Activated naive CD8-positive, alpha-beta T cell treated with anti-CD3 and anti-CD28 coated beads, Interleukin-2, amount 50 U/mL, for 24 hours (primary cell): ENCODE results near the gene AKNA.

Experiments
- ATAC-seq: fragments of 150-1000 bp; cut with Tn5 transposase; one replicate; pipeline ENCODE4 v1.10.0; 2021
- DNase-seq: peaks from one replicate; pipeline ENCODE4 v3.0.0; 2021
- H3K27ac Mint-ChIP-seq: one replicate; pipeline ENCODE4 v1.8.0; 2021; ENCODE audit warnings: mild to moderate bottlenecking, mixed read lengths
- H3K27me3 Mint-ChIP-seq: one replicate; pipeline ENCODE4 v1.8.0; 2021; ENCODE audit warnings: mixed read lengths
- H3K36me3 Mint-ChIP-seq: one replicate; pipeline ENCODE4 v1.8.0; 2021; ENCODE audit warnings: low read depth, mixed read lengths
- H3K4me1 Mint-ChIP-seq: one replicate; pipeline ENCODE4 v1.8.0; 2021; ENCODE audit warnings: mixed read lengths
- H3K4me3 Mint-ChIP-seq: one replicate; pipeline ENCODE4 v1.8.0; 2021; ENCODE audit warnings: mild to moderate bottlenecking, moderate library complexity, mixed read lengths
- H3K9me3 Mint-ChIP-seq: one replicate; pipeline ENCODE4 v1.8.0; 2021; ENCODE audit warnings: mixed read lengths

Gene AKNA

DNA sequence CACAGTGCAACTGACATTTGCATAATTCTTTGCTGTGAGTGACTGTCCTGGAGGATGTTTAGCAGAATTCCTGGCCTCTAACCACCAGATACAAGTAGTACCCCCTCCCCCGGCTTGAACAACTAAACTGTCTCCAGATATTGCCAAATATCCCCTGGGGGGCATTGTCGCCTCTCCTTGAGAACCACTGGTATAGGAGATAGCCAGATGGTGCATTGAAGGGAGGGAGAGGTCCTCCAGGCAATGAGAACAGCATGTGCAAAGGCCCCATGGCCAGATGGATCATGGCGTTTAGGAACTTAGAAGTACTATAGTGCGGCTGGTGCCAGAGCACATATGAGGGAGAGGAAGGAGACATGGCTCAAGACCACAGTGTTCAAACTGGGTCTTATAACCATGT lies 83.8 kb downstream of the AKNA start:
- H3K4me1 Mint-ChIP-seq, result peaks cover 2% of the 10 kb centered on the region
- no peak for DNase-seq
- H3K9me3 Mint-ChIP-seq, result no peaks in the 10 kb centered on the region
- H3K27ac Mint-ChIP-seq, result no peak overlapping the region
- H3K4me3 Mint-ChIP-seq, result no peak overlapping the region
- no peaks in the 10 kb centered on the region for H3K27me3 Mint-ChIP-seq
- ATAC-seq, result no peak
- no peaks in the 10 kb centered on the region for H3K36me3 Mint-ChIP-seq

DNA sequence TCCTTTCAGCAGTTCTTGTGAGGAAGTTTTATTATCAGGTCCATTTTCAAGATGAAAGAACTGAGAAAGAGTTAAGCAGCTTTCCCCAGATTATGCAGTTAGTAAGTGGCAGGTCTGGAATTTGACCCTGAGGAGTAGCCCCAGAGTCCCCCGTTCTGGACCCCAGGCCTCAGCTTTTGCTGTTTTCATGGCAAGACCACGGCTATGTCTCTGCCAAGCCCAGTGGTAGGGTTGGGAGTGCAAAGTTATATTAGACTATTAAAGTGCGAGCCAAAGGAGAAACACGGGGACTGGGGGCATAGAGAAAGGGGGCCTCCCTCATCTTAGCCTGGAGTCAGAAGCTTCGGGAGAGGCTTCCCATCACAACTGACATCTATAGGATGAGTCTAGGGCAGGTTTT lies 84.2 kb downstream of the AKNA start:
- DNase-seq, result no peak
- Mint-ChIP-seq H3K27me3 (peaks cover 1% of the 10 kb centered on the region), H3K36me3 (no peaks in the 10 kb centered on the region), H3K4me3 (no peak overlapping the region), H3K4me1 (peaks cover 2% of the 10 kb centered on the region), H3K9me3 (no peaks in the 10 kb centered on the region), H3K27ac (no peak overlapping the region)
- no peak for ATAC-seq

DNA sequence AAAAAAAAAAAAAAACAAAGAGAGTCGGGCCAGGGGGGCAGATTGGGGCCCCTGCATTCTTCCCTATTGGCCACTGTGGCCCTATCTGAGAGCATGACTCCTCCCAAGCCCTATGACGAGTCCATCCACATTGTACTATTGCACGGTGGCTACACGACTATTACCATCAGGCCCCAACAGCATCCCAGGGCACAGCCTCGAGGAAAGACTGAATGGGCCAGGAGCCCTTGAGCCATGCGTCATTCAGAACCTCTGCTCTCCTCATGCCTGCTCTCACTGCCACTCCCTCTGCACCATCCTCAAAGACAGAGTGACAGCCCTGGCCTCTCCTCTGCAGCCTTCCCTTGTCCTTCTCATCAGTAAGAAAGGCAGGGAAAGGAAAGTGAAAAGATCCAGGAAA lies 85.1 kb downstream of the AKNA start:
- Mint-ChIP-seq H3K4me3 (no peak overlapping the region), H3K4me1 (peaks cover 2% of the 10 kb centered on the region), H3K27me3 (peaks cover 1% of the 10 kb centered on the region), H3K36me3 (no peaks in the 10 kb centered on the region), H3K9me3 (no peaks in the 10 kb centered on the region), H3K27ac (no peak overlapping the region)
- no peak for ATAC-seq
- no peak for DNase-seq

DNA sequence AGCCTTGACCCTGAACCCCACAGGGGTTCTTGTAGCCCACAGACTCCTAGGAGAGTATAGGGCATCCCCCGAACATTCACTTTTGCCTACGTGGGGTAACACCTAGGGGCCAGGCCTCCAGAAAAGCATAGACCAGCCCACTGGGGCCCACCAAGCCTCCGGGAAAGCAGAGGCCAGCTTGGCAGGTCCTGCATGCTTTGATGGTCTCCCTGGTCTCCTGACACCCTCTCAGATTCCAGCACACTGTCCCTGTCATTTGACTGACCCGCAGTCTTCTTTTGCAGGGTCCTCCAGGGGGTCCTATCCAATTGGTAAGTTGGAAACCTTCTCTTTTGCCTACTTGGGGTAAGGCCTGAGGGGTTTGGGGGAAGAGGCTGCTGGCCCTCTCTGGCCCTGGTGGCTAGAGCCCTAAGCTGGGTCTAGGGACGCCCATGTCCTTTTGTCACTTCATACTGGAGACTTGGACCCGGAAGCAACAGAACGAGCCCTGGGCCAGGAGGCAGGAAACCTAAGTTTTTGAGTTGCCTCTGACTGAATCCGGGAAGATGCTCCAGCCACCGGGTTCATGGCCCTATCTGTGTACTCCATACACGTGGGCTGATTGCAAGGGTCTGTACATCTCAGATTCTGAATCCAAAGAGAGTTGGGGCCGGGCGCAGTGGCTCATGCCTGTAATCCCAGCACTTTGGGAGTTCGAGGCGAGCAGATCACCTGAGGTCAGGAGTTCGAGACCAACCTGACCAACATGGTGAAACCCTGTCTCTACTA lies 85.8 kb downstream of the AKNA start:
- no peak overlapping the region for H3K27ac Mint-ChIP-seq
- H3K4me1 Mint-ChIP-seq, result peaks cover 2% of the 10 kb centered on the region
- no peak for ATAC-seq
- no peak overlapping the region for H3K4me3 Mint-ChIP-seq
- H3K36me3 Mint-ChIP-seq, result no peaks in the 10 kb centered on the region
- DNase-seq, result no peak
- H3K27me3 Mint-ChIP-seq, result peaks cover 1% of the 10 kb centered on the region
- no peaks in the 10 kb centered on the region for H3K9me3 Mint-ChIP-seq

DNA sequence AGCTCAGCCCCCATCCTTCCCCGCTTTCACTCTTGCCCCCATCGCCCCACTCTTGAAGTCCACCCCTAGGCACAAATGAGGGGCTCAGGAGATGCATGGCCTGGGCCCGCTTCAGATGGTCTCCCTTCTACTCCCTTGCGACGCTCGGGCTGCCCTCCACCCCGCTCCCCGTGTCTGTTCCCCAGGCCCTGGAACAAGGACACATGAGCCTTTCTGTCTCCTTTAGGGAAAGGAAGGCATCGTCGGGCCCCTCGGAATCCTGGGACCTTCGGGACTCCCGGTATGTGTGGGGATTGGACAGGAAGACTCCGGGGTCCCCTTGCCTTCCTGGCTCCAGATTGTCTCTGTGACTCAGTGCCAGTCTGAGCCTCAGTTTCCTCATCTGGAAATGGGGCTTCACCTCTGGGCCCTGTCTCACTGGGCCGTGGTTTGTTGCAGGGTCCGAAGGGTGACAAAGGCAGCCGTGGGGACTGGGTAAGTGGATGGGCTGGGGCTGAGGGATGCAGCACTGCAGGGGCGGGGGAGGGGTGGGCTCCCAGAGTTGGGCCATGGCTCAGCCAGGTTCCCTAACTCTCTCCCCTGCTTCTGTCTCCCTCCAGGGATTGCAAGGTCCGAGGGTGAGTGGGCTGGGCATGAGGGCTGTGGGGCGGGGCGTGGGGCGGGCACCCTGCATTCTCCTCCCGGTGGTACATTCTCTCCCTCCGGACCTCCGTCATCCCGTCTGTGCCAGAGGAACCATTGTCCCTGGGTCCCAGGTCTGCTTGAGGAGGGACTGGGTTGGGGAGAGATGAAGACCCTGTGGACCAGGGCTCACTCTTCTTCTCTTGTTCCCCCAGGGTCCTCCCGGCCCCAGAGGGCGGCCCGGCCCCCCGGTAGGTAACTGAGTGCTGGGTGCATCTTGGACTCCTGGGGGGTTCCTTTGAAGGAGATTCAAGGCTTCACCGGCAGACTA lies 86.7 kb downstream of the AKNA start:
- Mint-ChIP-seq H3K27me3 (peaks cover 1% of the 10 kb centered on the region), H3K9me3 (peaks cover under 1% of the 10 kb centered on the region), H3K4me1 (peaks cover 2% of the 10 kb centered on the region), H3K27ac (no peak overlapping the region), H3K36me3 (no peaks in the 10 kb centered on the region), H3K4me3 (no peak overlapping the region)
- no peak for ATAC-seq
- DNase-seq, result no peak

DNA sequence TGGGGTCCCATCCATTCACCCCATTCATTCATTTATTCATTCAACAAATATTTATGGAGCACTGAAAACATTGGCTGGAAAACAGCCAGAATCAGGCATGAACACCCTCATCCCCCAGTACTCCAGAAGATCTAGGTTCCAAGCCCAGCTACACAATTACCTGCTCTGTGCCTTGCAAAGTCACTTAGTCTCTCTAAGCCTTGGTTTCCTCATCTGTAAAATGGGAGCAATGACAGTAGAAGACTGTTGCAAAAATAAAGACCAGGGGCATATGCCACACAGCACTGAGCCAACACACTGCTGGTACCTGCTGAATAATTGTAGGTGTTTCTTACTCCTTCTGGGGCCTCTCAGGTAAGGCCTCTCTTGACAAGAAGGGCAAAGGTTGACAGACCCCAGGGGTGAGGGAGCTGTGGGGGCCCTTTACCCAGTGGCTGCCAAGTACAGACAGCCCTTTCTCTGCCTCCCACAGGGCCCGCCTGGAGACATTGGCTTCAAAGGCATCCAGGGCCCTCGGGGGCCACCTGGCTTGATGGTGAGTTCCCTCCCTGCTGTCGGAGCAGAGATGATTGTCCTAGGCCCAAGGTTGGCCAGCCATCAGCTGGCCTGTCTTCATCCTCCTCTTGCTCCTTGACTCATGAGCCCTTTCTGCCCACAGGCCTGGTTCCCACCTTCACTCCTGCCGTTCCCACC lies 87.5 kb downstream of the AKNA start:
- no peaks in the 10 kb centered on the region for H3K4me1 Mint-ChIP-seq
- H3K4me3 Mint-ChIP-seq, result no peak overlapping the region
- H3K27ac Mint-ChIP-seq, result no peak overlapping the region
- peaks cover 1% of the 10 kb centered on the region for H3K27me3 Mint-ChIP-seq
- peaks cover 7% of the 10 kb centered on the region for H3K9me3 Mint-ChIP-seq
- H3K36me3 Mint-ChIP-seq, result peaks cover 1% of the 10 kb centered on the region
- ATAC-seq (no peak), DNase-seq (no peak)

DNA sequence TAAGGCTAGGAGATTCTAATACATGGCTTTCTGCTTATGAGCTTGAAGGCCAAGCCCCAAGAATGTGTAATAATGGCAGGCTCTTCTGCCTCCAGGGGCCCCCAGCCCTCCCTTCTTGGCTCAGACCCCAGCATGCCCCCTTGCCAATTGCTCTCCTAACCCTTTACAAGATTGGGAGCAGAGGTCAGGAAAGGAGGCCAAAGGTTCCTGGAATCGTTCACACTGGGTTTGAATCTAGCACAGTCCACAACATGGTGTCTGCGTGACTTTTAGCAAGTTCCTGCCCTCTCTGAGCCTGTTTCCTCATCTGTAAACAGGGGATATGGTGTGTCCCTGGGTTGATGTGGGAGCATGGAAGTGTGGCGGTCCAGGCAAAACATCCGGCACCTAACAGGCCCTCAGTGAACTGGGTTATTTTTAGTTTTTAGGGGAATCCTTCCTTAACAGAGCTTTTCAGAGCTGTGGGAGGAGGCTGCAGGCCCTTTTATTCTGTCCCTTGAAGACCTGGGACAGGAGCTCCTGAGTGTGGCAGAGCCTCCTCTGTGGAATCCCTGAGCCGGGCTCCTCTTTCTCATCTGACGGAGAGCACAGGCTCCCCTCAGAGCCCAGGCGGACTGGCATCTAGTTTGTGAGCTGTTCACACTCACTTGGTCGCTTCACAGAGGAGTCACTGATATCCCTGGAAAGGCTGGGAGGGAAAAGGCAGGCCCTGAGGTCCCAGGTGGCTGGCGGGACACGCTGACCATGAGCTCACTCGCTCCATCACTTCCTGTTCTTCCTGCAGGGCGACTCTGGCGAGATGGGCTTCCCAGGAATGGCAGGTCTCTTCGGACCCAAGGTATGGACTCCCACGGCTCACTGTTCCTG lies 88.3 kb downstream of the AKNA start:
- peaks cover 5% of the 10 kb centered on the region for H3K36me3 Mint-ChIP-seq
- H3K4me1 Mint-ChIP-seq, result no peaks in the 10 kb centered on the region
- peaks cover 15% of the 10 kb centered on the region for H3K9me3 Mint-ChIP-seq
- DNase-seq, result no peak
- ATAC-seq, result no peak
- H3K27ac Mint-ChIP-seq, result no peak overlapping the region
- H3K27me3 Mint-ChIP-seq, result peaks cover 1% of the 10 kb centered on the region
- no peak overlapping the region for H3K4me3 Mint-ChIP-seq

DNA sequence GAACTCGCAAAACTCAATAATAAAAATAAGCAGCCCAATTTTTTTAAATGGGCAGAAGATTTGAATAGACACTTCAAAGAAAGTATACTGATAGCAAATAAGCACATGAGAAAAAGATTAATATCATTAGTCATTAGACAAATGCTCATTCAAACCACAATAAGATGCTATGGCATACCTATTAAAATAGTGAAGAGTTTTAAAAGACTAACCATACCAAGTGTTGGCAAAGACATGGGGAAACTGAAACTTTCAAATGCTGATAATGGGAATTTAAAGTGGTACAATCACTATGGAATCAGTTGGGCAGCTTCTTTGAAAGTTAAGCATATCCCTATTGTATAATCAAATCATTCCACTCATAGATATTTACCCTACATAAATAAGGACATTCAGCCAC lies 91.4 kb downstream of the AKNA start:
- H3K27me3 Mint-ChIP-seq, result peaks cover 1% of the 10 kb centered on the region
- H3K4me3 Mint-ChIP-seq, result no peak overlapping the region
- H3K36me3 Mint-ChIP-seq, result peaks cover 5% of the 10 kb centered on the region
- peaks cover 18% of the 10 kb centered on the region for H3K9me3 Mint-ChIP-seq
- DNase-seq, result no peak
- H3K27ac Mint-ChIP-seq, result no peak overlapping the region
- no peak for ATAC-seq
- no peaks in the 10 kb centered on the region for H3K4me1 Mint-ChIP-seq

DNA sequence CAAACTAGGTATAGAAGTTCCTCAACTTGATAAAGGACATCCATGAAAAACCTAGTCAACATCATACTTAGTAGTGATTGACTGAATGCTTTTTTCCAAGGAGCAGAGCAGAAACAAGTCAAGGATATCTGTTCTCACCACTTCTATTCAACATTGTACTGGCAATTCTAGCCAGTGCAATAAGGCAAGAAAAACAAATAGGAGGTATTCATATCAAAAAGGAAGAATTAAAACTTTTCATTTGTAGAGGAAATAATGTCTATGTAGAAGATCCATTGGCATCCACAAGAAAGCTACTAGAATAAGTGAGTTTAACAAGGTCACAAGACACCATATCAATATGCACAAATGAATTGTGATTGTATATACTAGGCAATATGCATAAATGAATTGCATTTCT lies 93.1 kb downstream of the AKNA start:
- Mint-ChIP-seq H3K9me3 (peaks cover 18% of the 10 kb centered on the region), H3K27me3 (peaks cover 5% of the 10 kb centered on the region), H3K4me3 (no peak overlapping the region), H3K27ac (no peak overlapping the region), H3K36me3 (peaks cover 5% of the 10 kb centered on the region), H3K4me1 (no peaks in the 10 kb centered on the region)
- DNase-seq (no peak), ATAC-seq (no peak)

DNA sequence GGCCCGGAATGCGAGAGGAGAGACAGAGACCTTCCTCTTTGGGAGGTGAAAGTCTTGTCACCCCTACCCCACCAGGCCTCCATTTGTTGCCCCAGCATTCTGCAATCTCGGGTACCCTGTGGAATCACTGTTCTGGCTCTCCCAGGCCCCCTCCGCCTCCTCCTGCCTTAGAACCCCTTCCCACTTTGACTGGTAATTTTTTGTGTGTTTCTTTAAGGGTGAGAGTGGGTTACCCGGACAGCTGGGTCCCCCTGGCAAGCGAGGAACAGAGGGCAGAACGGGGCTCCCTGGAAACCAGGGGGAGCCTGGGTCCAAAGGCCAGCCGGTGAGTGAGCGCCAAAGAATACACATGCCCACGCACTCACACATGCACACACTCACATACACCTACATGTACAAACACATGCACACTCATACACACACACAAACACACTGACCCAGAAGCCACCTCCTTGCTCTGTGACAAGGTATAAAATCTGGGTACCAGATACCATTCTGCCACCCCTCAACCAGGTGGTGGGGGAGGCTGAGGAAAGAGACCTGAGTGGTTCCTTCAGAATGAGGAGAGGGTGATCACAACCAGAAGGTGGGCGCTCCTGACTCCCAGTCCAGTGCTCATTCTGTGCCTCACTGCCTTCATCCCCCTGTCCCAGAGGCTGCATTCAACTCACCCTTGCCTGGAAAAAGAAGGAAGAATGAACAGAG lies 95.7 kb downstream of the AKNA start:
- Mint-ChIP-seq H3K4me1 (no peaks in the 10 kb centered on the region), H3K36me3 (peaks cover 5% of the 10 kb centered on the region), H3K27ac (no peak overlapping the region), H3K9me3 (peaks cover 18% of the 10 kb centered on the region), H3K27me3 (peaks cover 4% of the 10 kb centered on the region), H3K4me3 (no peak overlapping the region)
- ATAC-seq (no peak), DNase-seq (no peak)

DNA sequence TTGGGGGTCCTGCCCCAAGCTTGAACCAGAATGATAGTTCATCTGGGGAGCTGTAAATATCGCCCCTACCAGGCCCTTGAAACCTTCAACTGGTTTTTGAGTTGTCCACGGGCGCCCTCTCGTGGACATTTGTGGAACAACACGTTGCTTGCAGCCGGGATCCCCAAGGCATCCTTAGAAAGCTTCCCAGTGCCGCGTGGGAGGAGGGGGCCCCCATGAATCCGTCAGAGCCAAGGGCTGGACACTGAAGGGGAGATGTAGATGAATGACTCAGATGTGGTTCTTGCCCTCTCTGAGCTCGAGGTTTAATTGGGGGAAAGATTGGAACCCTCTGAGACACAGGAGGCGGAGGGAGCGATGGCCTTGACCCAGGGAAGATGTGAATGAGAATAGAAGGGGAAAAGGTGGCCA lies 96.7 kb downstream of the AKNA start:
- H3K27me3 Mint-ChIP-seq, result peaks cover 4% of the 10 kb centered on the region
- H3K36me3 Mint-ChIP-seq, result peaks cover 5% of the 10 kb centered on the region
- peaks cover 17% of the 10 kb centered on the region for H3K9me3 Mint-ChIP-seq
- DNase-seq, result peak; percentile 76
- H3K4me3 Mint-ChIP-seq, result no peak overlapping the region
- peak overlapping the region; percentile 28 for H3K27ac Mint-ChIP-seq
- no peaks in the 10 kb centered on the region for H3K4me1 Mint-ChIP-seq
- peak; percentile 37 for ATAC-seq

DNA sequence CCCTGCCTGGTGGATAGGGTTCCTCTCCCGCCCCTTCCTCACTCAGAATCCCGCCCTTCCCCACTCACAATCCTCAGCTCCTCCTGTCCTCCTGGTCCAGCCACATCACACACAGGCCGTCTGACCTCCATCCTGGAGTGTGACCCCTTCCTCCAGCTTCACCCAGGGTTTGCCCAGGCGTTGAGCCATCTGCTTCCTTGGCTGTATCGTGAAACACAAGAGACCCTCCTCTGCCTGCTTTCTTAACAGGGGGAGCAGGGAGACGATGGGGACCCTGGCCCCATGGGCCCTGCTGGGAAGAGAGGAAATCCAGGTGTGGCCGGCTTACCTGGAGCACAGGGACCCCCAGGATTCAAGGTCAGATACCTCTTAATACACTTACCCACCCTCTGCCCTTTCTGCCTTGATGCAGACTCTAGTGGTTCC lies 97.2 kb downstream of the AKNA start:
- ATAC-seq, result peak; percentile 20
- H3K9me3 Mint-ChIP-seq, result peaks cover 13% of the 10 kb centered on the region

More for the DNA sequence above, 97.2 kb downstream of the AKNA start:
- no peak for DNase-seq
- Mint-ChIP-seq H3K4me1 (no peaks in the 10 kb centered on the region), H3K27ac (no peak overlapping the region), H3K4me3 (no peak overlapping the region), H3K27me3 (peaks cover 4% of the 10 kb centered on the region), H3K36me3 (peaks cover 5% of the 10 kb centered on the region)
